Activated naive CD8-positive, alpha-beta T cell treated with anti-CD3 and anti-CD28 coated beads, Interleukin-2, amount 10 ng/mL, durations not matched to agents 7 days and 5 days (primary cell): ENCODE data around the gene RERE. TPM values are rescaled to one million over a fixed set of nuclear protein-coding genes. Genes with fewer than 3 reads are reported as not detected.

Source experiments
- ATAC-seq: fragments of 150-1000 bp; cut with Tn5 transposase; one replicate; pipeline ENCODE4 v1.10.0; 2021; ENCODE audit warnings: low read depth, moderate library complexity
- POLR2A ChIA-PET: fragments of 350-600 bp; sonication (Branson Sonifier 250); formaldehyde crosslinking; loops from one replicate; lab custom pipeline; 2021; ENCODE audit warnings: antibody characterized with exemption; lab: Charles Lee
- DNase-seq: peaks from one replicate; pipeline ENCODE4 v3.0.0; 2021
- H3K27ac Mint-ChIP-seq: one replicate; pipeline ENCODE4 v1.8.0; 2022; ENCODE audit warnings: mild to moderate bottlenecking, mixed read lengths
- H3K27me3 Mint-ChIP-seq: one replicate; pipeline ENCODE4 v1.8.0; 2022; ENCODE audit warnings: mild to moderate bottlenecking, moderate library complexity, mixed read lengths
- H3K36me3 Mint-ChIP-seq: one replicate; pipeline ENCODE4 v1.8.0; 2021; ENCODE audit warnings: mild to moderate bottlenecking, mixed read lengths
- H3K4me1 Mint-ChIP-seq: one replicate; pipeline ENCODE4 v1.8.0; 2021; ENCODE audit warnings: mixed read lengths
- H3K4me3 Mint-ChIP-seq: one replicate; pipeline ENCODE4 v1.8.0; 2022; ENCODE audit warnings: mild to moderate bottlenecking, moderate library complexity, mixed read lengths
- H3K9me3 Mint-ChIP-seq: one replicate; pipeline ENCODE4 v1.8.0; 2021; ENCODE audit warnings: mixed read lengths
- total RNA-seq, 2 experiments: library from RNA; stranded (reverse); gene quantifications; one replicate each; pipeline ENCODE4 v1.2.3, GENCODE V29; 2021

RERE gene
- total RNA-seq, 2 experiments from 2014 or later, result 64.4 to 68.7 TPM

DNA sequence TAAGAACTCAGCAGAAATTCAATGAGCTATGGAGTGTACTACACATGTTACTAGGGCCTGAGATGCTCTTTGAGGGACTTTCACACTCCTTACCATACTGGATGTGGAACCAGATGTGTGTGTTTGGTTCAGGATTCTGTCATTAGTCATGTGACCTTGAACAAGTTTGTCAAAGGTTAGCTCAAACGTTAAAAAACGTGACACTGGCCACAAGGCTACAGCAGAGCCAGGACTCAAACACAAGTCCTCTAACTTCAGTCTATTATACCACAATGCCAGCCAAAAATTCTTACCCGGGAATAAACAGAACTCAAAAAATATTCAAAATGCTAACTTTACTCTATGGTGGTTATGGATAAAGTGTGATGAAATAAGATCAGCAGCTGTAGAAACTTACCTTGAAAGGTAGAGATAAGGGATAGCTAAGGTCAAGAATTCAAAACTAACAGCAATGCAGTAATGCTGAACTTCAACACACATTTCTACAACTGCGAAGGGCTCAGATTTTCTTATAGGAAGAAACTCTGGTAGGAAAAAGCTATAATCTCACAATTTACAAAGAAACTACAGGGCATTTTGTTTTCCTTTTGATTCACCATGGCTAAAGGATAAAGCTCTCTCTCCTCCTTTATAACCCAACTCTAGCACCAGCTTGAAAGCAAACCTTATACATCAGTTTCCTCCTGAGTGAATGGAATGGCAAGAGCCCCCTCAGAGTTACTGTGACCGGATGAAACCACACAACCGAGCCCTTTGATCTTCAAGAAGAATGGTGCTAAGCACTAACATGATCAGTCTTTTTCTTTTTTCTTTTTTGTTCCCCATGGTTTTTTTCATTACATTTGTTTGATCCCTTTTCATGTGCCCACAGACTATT, 265.6 kb downstream of the RERE start:
- POLR2A ChIA-PET, result interaction anchor here (1.1 to 1.2 kb wide), 2 partner anchors 17 to 128 kb away, joined by 3 to 7 read pairs; no protein-coding TSS in a partner anchor
- Mint-ChIP-seq H3K4me1 (peaks cover 33% of the 10 kb centered on the region), H3K27ac (peak overlapping the region; percentile 5), H3K4me3 (peak overlapping the region; percentile 35), H3K27me3 (no peaks in the 10 kb centered on the region), H3K36me3 (peaks cover 17% of the 10 kb centered on the region), H3K9me3 (no peaks in the 10 kb centered on the region)
- DNase-seq (no peak), ATAC-seq (peak; percentile 91)

- Mint-ChIP-seq H3K27me3 (no peaks in the 10 kb centered on the region), H3K4me3 (no peak overlapping the region), H3K27ac (no peak overlapping the region), H3K9me3 (no peaks in the 10 kb centered on the region), H3K4me1 (peaks cover 33% of the 10 kb centered on the region), H3K36me3 (peaks cover 17% of the 10 kb centered on the region)
- POLR2A ChIA-PET, result interaction anchor here (1.2 kb wide), 1 partner anchor 127 kb away, joined by 7 read pairs; no protein-coding TSS in a partner anchor
- no peak for ATAC-seq
- no peak for DNase-seq
Measured at GRCh38 chr1:8551057-8551456, 266.4 kb downstream of the RERE start.

- Mint-ChIP-seq H3K4me1 (peaks cover 15% of the 10 kb centered on the region), H3K4me3 (no peak overlapping the region), H3K9me3 (peaks cover 5% of the 10 kb centered on the region), H3K27me3 (no peaks in the 10 kb centered on the region), H3K36me3 (peaks cover 15% of the 10 kb centered on the region), H3K27ac (no peak overlapping the region)
- DNase-seq (no peak), ATAC-seq (no peak)
- POLR2A ChIA-PET, result no interaction called here
Measured at GRCh38 chr1:8547791-8548190, 269.6 kb downstream of the RERE start.

DNA sequence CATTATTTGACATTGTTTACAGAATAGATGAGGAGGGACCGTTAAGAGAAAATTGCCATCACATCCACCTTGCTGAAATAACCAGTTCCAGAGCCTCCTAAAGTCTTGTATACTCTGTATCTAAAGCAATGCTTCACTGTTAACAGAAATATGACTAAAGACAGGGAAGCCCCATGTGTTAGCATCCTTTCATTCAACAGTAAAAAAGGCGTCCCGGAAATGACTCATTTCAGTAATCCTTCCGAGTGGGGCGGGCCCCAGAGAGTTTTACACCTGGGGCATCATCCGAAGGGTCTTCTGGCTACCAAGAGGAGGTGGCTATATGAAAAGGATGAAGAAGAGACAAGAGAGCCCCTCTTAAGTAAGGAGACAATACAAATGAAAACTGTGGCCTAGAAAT, 272.4 kb downstream of the RERE start:
- ATAC-seq (no peak), DNase-seq (no peak)
- Mint-ChIP-seq H3K27me3 (no peaks in the 10 kb centered on the region), H3K36me3 (peaks cover 21% of the 10 kb centered on the region), H3K27ac (no peak overlapping the region), H3K4me3 (no peak overlapping the region), H3K4me1 (peaks cover 6% of the 10 kb centered on the region), H3K9me3 (peaks cover 5% of the 10 kb centered on the region)
- POLR2A ChIA-PET, result no interaction called here

DNA sequence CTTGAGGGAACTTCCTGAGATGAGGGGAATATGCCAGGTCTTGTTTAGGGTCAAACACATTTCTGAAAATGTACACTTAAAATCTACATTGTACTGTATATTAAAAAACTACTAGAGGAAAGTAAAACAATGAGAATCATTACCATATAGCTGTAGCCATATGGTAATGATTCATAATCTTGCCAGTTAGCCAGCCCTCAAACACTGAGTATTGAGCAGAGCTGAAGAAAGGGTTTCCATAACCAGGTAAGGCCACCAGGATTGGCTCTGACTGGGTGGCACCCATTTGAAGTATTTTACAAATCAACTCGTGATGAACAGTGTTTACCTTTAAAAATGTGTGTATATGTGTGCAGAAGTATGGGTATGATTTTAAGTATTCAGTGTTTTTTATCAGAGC, 272.8 kb downstream of the RERE start:
- POLR2A ChIA-PET, result no interaction called here
- no peak for ATAC-seq
- peaks cover 21% of the 10 kb centered on the region for H3K36me3 Mint-ChIP-seq
- no peak for DNase-seq
- H3K9me3 Mint-ChIP-seq, result peaks cover 5% of the 10 kb centered on the region
- no peak overlapping the region for H3K27ac Mint-ChIP-seq
- H3K4me1 Mint-ChIP-seq, result peaks cover 9% of the 10 kb centered on the region
- H3K27me3 Mint-ChIP-seq, result no peaks in the 10 kb centered on the region
- H3K4me3 Mint-ChIP-seq, result no peak overlapping the region

DNA sequence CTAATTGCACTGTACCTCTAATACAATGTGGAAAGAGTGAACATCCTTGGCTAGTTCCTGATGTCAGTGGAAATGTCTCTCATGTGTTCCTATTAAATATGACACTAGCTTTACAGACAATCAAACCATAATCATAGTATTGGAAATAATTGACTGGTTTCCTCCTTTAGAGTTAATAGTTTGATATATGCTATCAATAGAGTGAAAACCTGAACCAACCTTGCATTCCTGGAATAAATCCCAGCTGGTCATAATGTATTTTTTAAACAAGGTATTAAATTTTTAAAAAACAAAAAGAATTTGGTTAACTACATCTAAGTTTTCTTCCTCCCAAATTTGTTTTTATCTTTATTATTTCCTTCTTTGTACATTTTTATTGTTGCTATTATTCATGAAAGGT, 273.5 kb downstream of the RERE start:
- ATAC-seq (no peak), DNase-seq (no peak)
- POLR2A ChIA-PET, result no interaction called here
- Mint-ChIP-seq H3K27ac (no peak overlapping the region), H3K4me3 (no peak overlapping the region), H3K4me1 (peaks cover 11% of the 10 kb centered on the region), H3K36me3 (peaks cover 24% of the 10 kb centered on the region), H3K9me3 (peaks cover 5% of the 10 kb centered on the region), H3K27me3 (no peaks in the 10 kb centered on the region)

GRCh38 chr1:8541961-8542521, 275.4 kb downstream of the RERE start:
- ATAC-seq, result no peak
- Mint-ChIP-seq H3K36me3 (peaks cover 22% of the 10 kb centered on the region), H3K27me3 (no peaks in the 10 kb centered on the region), H3K27ac (no peak overlapping the region), H3K4me3 (no peak overlapping the region), H3K9me3 (peaks cover 5% of the 10 kb centered on the region), H3K4me1 (peaks cover 13% of the 10 kb centered on the region)
- DNase-seq, result no peak
- POLR2A ChIA-PET, result no interaction called here

GRCh38 chr1:8540971-8541370, 276.5 kb downstream of the RERE start:
- no peaks in the 10 kb centered on the region for H3K27me3 Mint-ChIP-seq
- no peak overlapping the region for H3K4me3 Mint-ChIP-seq
- H3K4me1 Mint-ChIP-seq, result peaks cover 13% of the 10 kb centered on the region
- H3K36me3 Mint-ChIP-seq, result peaks cover 24% of the 10 kb centered on the region
- ATAC-seq, result no peak
- peaks cover 5% of the 10 kb centered on the region for H3K9me3 Mint-ChIP-seq
- H3K27ac Mint-ChIP-seq, result no peak overlapping the region
- POLR2A ChIA-PET, result no interaction called here
- DNase-seq, result no peak

- H3K4me1 Mint-ChIP-seq, result peaks cover 13% of the 10 kb centered on the region
- POLR2A ChIA-PET, result no interaction called here
- no peak overlapping the region for H3K4me3 Mint-ChIP-seq
- DNase-seq (no peak), ATAC-seq (peak; percentile 25)
- H3K9me3 Mint-ChIP-seq, result peaks cover 5% of the 10 kb centered on the region
- peaks cover 26% of the 10 kb centered on the region for H3K36me3 Mint-ChIP-seq
- H3K27me3 Mint-ChIP-seq, result no peaks in the 10 kb centered on the region
- no peak overlapping the region for H3K27ac Mint-ChIP-seq
Measured at GRCh38 chr1:8540261-8540941, 277.0 kb downstream of the RERE start.

DNA sequence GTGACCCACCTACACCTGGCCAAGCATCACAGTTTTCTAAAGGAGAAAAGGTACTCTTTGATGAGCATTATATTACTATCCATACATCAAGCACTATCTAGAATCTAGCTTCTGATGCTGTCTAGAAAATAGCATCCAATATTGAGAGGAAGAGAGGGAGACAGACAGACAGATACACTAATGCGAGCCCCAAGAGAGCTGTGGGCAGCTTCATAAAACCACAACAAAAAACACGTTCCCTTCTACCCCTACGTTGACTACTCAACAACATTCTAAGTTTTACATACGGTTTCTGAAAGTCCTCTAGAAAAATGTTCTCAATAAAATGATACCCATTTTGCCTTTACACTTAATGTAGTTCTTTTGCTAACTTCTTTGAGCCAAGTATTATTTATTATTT, 277.8 kb downstream of the RERE start:
- no peak overlapping the region for H3K27ac Mint-ChIP-seq
- H3K36me3 Mint-ChIP-seq, result peaks cover 20% of the 10 kb centered on the region
- ATAC-seq, result no peak
- H3K4me3 Mint-ChIP-seq, result no peak overlapping the region
- peaks cover 13% of the 10 kb centered on the region for H3K4me1 Mint-ChIP-seq
- no peak for DNase-seq
- H3K9me3 Mint-ChIP-seq, result peaks cover 3% of the 10 kb centered on the region
- H3K27me3 Mint-ChIP-seq, result no peaks in the 10 kb centered on the region
- POLR2A ChIA-PET, result no interaction called here

DNA sequence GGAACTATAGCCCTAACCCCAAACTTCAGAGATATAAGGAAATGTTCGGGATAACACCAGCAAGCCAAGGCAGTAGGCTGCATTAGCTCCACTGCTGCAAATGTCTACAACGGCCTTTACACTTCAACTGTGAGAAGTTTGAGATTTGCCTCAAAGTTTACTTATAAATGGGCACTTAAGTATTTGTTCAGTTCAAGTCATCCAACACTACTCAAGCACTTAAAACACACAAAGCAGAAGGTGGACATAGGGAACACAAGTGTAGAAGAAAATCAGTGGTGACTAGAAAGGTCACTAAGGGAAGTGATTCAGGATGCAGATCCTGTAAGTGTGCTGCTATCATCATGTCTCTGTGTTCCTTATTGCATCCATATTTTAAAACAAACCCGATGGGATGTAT, 278.9 kb downstream of the RERE start:
- no peaks in the 10 kb centered on the region for H3K9me3 Mint-ChIP-seq
- peaks cover 21% of the 10 kb centered on the region for H3K4me1 Mint-ChIP-seq
- no peak overlapping the region for H3K27ac Mint-ChIP-seq
- H3K4me3 Mint-ChIP-seq, result no peak overlapping the region
- DNase-seq (no peak), ATAC-seq (no peak)
- no peaks in the 10 kb centered on the region for H3K27me3 Mint-ChIP-seq
- POLR2A ChIA-PET, result no interaction called here
- peaks cover 14% of the 10 kb centered on the region for H3K36me3 Mint-ChIP-seq

- Mint-ChIP-seq H3K4me1 (peaks cover 26% of the 10 kb centered on the region), H3K4me3 (no peak overlapping the region), H3K36me3 (peaks cover 14% of the 10 kb centered on the region), H3K27ac (no peak overlapping the region), H3K27me3 (no peaks in the 10 kb centered on the region), H3K9me3 (no peaks in the 10 kb centered on the region)
- ATAC-seq (no peak), DNase-seq (no peak)
- POLR2A ChIA-PET, result no interaction called here
Measured at GRCh38 chr1:8537991-8538390, 279.4 kb downstream of the RERE start.

DNA sequence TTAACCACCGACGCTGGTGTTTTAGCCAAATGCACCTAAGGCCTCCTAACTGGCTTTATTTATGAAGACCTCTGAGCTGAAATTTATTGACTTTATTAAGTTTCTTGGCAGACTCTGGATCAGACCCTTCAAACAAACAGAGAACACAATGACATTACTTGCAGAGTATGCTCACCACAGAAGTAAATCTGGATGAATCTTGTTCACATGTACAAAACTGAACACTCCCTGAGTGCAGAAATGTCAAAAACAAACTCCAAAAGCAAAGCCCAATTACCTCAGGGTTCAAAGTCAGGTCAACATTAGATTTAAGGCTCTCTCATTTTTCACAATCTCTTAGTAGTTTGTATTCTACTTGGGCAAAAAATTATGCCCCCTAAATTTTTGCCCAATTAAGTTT, 280.9 kb downstream of the RERE start:
- no peak for DNase-seq
- peaks cover 28% of the 10 kb centered on the region for H3K4me1 Mint-ChIP-seq
- no peak overlapping the region for H3K27ac Mint-ChIP-seq
- POLR2A ChIA-PET, result interaction anchor here (3.4 kb wide), 1 partner anchor 11 kb away, joined by 15 read pairs; no protein-coding TSS in a partner anchor
- H3K9me3 Mint-ChIP-seq, result no peaks in the 10 kb centered on the region
- H3K27me3 Mint-ChIP-seq, result no peaks in the 10 kb centered on the region
- H3K36me3 Mint-ChIP-seq, result peaks cover 14% of the 10 kb centered on the region
- no peak for ATAC-seq
- no peak overlapping the region for H3K4me3 Mint-ChIP-seq
